Glomerular visceral epithelial cell (primary cell): ENCODE data around the gene XXYLT1.
A peak's percentile ranks its signal among the peaks of the same experiment; 100 is the strongest.
"Not testable (repeated sequence)": the region's sequence is repeated elsewhere in the genome, so short reads cannot be mapped to it uniquely, and the experiment has no call there.

Experiments used
- DNase-seq: peaks from one replicate; pipeline ENCODE4 v3.0.0-alpha.2; 2016; ENCODE audit errors: extremely low spot score

The XXYLT1 gene

GRCh38 chr3:195250473-195251251, 20.3 kb downstream of the XXYLT1 start:
- DNase-seq = peak; percentile 18

- DNase-seq = no peak
Observed at GRCh38 chr3:195249858-195250464, 21.0 kb downstream of the XXYLT1 start.

DNA sequence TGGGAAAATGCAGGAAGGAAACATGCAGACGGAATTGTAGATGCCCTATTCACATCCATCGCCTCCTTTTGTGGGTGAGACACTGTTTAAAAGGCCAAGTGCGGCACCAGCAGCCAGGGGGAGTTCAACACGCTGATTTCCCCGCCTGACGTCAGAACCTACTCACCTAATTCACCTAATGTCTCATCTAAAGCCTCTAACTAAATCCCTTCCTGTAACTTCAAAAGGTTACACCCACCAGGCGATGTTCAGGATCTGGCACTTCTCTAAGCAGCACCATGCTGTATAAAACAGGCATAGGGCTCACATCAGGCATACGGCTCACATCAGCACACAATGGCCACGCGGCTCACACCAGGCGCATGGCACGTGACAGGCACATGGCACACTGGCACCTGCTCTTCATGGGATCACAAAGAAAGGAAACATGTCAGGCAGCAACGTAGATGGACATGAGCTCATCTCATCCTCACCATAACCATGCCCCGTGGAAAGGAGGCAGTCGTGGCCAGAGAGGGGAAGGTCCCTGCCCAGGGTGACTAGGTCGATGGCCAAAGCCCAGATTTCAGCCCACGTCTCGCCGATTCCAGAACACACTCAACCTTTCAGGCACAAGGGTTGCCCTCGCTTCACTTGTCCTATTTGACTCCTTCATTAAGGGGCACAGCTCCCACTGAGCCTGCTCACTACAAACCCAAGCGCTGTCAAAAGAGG, 21.7 kb downstream of the XXYLT1 start:
- DNase-seq = no peak

- DNase-seq = no peak
Observed at GRCh38 chr3:195248281-195248680, 22.7 kb downstream of the XXYLT1 start.

- DNase-seq = no peak
Observed at GRCh38 chr3:195247863-195248189, 23.1 kb downstream of the XXYLT1 start.

DNA sequence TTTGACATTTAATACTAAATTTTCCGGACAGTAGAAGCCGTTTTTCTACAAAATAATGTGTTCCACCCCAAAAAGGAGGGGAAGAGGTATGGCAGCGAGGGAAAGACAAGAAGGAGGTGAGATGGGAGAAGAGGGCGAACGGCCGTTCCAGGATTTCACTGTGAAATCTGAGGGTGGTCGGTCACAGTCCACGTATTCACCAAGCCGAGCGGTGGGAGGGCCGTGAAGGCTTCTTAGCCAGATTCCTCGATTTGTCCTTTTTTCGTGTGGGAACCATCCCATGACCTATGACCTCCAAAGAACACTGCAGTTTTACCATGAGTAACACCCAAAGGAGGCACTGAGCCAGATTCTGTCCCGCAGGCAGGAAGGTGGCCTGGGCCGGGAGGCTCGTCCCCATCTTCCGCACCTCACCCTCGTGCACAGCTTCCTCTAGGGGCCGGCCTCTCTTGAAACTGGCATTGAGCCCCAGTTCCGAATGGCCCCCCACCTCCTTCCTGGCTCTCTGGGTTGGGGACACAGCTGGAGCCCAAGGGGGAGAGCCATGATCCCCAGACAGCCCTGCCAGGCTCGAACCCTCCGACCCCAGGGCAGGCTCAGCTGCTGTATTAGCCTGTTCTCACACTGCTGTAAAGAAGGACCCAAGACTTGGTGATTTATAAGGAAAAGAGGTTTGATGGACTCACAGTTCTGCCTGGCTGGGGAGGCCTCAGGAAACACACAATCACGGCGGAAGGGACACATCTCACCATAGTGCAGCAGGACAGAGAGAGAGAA, 23.7 kb downstream of the XXYLT1 start:
- DNase-seq = no peak

DNA sequence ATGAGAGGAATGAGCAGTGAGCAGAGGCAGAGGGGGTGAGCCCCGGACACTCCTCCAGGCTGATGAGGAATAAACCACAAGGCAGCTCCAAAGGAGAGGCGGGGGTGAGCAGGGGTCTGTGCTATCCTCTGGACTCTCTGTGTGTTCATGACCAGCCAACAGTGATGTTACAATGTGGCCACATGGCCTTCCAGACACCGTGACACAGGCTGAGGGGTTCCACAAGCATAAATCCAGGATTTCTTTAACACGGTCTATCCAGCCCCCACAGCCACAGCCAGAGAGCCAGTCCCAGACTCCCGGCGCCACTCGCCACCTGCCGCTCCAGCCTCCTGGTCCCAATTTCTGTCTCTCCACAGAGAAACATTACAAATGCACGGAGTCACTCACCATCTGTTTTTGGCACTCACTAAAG, 24.4 kb downstream of the XXYLT1 start:
- DNase-seq = no peak

DNA sequence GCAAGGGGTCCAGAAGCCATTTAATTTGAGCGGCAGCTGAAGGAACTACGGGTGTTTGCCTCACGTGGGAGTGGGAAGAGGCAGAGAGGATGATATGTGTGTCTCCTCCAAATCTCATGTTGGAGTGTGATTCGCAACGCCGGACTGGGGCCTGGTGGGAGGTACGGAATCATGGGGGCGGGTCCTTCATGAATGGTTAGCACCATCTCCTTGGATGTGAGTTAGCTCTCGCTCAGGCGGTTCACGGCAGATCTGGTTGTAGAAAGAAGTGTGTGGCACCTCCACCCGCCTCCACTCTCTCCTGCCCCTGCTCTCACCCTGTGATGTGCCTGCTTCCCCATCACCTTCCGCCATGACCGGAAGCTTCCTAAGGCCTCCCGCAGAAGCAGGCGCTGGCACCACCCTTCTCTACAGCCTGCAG, 25.4 kb downstream of the XXYLT1 start:
- no peak for DNase-seq

- DNase-seq = no peak
Observed at GRCh38 chr3:195241592-195242355, 29.2 kb downstream of the XXYLT1 start.

DNA sequence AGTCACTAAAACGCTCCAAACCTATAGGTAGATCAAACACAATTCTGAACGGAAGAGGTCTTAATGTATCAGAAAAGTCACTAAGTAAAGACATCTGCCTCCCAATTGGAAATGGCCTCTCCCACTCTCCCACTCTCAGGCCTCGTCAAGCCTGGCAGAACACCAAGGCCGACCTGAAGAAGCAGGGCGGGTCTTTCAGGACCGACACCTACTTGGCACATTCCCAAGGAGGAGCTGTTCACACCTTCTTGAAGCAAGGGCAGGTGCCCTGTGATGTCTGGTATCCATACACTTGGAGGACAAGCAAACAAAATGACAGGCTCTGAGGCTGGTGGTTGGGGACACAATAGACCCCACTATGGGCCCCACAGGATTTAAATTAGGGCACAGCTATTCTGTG, 30.0 kb downstream of the XXYLT1 start:
- DNase-seq = no peak

DNA sequence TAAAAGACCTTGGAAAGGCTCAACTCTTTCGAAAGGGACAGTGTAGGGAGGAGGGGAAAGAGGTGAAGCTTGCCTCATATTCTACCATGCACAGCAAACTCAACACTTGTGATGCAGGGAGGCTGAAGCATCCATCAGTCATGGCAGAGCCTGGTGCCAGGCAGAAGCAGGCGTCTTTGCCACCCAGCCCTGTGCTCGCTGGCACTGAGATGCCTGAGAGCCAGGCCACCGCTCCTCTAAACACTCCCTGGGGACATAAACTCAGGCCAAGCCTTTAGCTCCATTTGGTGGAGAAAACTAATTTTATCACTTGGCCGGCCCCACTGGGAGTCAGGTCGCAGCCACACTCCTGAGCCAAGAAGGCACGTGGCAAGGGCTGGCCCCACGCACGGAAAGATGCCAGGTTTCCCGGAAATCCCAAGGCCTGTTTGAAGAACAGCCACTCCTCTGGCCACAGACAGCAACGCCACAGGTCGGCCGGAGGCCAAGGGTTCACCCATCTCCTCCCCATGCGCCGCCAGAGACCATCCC, 30.7 kb downstream of the XXYLT1 start:
- DNase-seq = no peak

GRCh38 chr3:195239121-195239520, 31.8 kb downstream of the XXYLT1 start:
- no peak for DNase-seq

DNA sequence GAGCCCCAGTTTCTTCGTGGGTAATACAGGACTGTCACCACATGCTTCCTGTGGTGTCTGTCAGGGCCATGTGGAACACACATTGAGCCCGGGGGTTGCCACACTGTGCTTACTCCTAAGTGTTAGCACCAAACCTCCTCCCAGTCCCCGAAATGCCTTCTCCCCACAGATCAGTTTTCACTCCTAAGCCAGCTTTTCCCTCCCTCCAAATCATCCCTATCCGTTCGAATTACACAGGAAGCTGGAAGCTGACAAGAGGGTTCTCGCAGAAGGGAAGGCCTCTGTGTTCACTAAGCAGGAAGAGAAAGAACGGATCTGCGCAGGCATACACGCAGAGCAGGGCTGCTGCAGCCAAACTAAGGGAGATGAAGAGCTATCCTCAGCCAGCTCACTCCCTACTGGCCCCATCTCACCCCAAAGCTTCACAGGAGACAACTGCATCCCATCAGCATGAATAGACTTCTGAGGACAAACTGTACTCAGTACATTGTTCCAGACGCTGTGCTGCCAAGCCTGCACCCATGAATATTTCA, 32.3 kb downstream of the XXYLT1 start:
- DNase-seq = no peak

GRCh38 chr3:195238081-195238571, 32.8 kb downstream of the XXYLT1 start:
- no peak for DNase-seq

DNA sequence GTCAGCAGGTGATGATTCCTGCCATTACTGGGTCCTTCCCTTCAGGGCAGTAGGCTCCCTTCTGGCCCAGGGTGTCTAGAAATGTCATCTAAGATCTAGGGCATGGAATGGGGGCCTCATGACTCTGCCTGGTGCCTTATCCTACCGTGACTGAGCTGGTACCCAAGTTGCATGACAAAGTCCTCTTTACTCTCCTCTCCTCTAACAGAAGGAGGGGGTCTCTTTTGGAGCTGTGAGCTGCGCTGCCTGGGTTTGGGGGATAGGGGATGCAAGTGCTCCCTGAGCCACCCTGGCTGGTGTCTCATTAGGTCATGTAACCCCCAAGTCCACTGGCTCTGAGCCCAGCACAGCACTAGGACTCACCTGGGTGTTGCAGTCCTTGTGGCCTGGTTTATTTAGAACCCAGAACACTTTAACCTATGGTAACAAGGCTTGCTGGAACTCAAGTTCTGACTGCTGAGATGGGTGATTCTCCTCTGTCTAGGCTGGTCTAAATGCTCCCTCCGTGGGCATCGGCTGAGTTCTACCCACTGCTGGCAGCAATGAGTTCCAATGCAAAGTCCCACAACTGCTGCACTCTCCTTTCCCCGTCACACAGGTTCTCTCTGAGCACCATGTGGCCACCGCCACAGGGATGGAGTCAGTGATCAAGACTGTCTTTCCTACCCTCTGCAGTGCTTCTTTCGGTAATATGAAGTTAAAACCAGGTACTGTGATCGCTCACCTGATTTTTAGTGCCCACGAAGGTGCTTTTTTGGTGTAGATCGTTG, 34.0 kb downstream of the XXYLT1 start:
- DNase-seq = no peak

DNA sequence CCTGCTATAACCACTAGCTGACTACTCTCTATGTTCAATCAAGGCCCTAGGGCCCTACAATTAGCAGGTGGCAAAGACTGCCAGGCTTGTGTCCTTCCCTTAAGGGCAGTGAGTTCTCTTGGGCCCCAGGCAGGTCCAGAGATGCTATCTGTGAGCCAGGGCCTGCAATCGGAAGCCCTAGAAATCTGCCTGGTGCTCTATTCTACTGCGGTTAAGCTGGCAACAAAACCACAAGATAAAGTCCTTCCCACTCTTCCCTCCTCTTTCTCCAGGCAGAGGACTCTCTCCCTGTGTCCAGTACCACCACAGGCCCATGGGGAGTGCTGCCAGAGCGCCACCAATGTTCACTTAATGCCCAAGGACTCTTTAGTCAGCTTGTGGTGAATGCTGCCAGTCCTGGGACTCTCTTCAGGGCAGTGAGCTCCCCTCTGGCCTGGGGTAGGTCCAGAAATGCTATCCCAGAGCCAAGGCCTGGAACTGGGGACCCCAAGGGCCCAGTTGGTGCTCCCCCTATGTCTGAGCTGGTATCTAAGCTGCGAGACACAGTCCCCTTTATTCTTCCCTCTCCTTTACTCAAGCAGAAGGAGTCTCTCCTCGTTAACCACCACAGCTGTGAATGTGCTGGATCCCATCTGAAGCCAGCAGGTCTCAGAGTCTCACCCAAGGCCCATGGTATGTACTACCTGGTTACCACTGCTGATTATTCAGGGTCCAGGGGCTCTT, 34.7 kb downstream of the XXYLT1 start:
- DNase-seq = no peak

DNA sequence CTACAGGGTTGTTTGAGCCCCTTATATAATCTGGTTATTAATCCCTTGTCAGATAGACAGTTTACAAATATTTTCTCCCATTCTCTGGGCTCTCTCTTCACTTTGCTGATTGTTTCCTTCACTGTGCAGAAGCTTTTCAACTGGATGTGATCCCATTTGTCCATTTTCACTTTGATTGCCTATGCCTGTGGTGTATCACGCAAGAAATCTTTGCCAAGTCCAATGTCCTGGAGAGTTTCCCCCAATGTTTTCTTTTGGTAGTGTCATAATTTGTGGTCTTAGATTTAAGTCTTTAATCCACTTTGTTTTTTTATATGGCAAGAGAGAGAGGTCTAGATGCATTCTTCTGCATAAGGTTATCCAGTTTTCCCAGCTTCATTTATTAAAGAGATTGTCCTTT, 40.7 kb downstream of the XXYLT1 start:
- no peak for DNase-seq

DNA sequence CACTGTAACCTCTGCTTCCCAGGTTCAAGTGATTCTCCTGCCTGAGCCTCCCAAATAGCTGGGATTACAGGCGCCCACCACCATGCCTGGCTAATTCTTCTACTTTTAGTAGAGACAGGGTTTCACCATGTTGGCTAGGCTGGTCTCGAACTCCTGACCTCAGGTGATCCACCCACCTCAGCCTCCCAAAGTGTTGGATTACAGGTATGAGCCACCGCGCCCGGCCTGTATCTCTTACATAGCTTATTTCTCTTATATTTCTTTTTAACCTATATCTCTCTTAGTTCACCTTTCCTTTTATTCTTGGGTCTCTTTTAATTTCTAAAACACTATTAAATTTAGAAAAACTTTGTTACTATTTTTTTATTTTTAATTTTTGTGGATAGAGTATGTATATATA, 42.1 kb downstream of the XXYLT1 start:
- not testable (repeated sequence) for DNase-seq

DNA sequence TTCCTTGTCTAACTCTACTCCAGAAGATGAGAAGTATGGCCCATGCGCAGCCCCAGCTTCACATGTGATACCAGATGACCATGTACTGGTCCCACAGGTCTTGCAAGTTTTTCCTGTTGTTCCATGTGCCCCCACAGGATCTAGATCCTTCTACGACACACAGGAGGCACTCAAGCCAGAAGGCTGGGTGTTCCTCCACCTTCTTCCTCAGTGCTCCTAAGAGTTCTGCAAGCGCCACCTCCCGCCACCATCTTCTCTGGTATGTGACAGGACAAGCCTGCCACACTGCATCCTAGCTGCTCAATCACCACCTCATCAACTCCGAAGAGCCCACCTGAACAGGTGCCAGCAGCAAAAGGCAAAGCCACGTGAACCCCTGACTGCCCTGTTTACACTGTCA, 43.1 kb downstream of the XXYLT1 start:
- no peak for DNase-seq
